Suprapubic skin (tissue), 4 donors: ENCODE measurements around the gene CDC42BPA.

Experiments
- EP300 ChIP-seq: sonication (generic); formaldehyde crosslinking; IDR thresholded peaks from one replicate; pipeline ENCODE4 v1.6.1; 2017; ENCODE audit warnings: antibody characterized with exemption
- POLR2A ChIP-seq, 2 donors: fragments of 450-650 bp; IDR thresholded peaks; one replicate each; pipeline ENCODE4 v1.6.1; 2017; ENCODE audit warnings: antibody characterized with exemption in 2 of 2, mild to moderate bottlenecking in 2 of 2, moderate library complexity in 2 of 2
- POLR2AphosphoS5 ChIP-seq, 3 donors: sonication (generic); formaldehyde crosslinking; IDR thresholded peaks; one replicate each; pipeline ENCODE4 v1.6.1; 2017; ENCODE audit warnings: antibody characterized with exemption in 3 of 3
- TF ChIP-seq, protein P1 (sequence below), 2 donors: fragments of 200-600 bp in 1 of 2; fragments of 450-650 bp in 1 of 2; sonication (generic) in 1 of 2; IDR thresholded peaks; one replicate each; pipeline ENCODE4 v1.5.1; 2016 to 2019; ENCODE audit warnings: antibody characterized with exemption in 2 of 2, mild to moderate bottlenecking in 1 of 2, moderate library complexity in 1 of 2

- TF ChIP-seq, protein P1, sequence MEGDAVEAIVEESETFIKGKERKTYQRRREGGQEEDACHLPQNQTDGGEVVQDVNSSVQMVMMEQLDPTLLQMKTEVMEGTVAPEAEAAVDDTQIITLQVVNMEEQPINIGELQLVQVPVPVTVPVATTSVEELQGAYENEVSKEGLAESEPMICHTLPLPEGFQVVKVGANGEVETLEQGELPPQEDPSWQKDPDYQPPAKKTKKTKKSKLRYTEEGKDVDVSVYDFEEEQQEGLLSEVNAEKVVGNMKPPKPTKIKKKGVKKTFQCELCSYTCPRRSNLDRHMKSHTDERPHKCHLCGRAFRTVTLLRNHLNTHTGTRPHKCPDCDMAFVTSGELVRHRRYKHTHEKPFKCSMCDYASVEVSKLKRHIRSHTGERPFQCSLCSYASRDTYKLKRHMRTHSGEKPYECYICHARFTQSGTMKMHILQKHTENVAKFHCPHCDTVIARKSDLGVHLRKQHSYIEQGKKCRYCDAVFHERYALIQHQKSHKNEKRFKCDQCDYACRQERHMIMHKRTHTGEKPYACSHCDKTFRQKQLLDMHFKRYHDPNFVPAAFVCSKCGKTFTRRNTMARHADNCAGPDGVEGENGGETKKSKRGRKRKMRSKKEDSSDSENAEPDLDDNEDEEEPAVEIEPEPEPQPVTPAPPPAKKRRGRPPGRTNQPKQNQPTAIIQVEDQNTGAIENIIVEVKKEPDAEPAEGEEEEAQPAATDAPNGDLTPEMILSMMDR (IDR thresholded peaks at IDR 0.05) = no peak
- no peak for TF ChIP-seq EP300
- TF ChIP-seq POLR2AphosphoS5 (IDR thresholded peaks at IDR 0.05) = no peak
- TF ChIP-seq POLR2A (IDR thresholded peaks at IDR 0.05) = no peak
These were observed 206.5 kb downstream of the CDC42BPA start for GRCh38 chr1:227111782-227112181.
